Measurements from ENCODE around the gene GNG12.

Gene GNG12

DNA sequence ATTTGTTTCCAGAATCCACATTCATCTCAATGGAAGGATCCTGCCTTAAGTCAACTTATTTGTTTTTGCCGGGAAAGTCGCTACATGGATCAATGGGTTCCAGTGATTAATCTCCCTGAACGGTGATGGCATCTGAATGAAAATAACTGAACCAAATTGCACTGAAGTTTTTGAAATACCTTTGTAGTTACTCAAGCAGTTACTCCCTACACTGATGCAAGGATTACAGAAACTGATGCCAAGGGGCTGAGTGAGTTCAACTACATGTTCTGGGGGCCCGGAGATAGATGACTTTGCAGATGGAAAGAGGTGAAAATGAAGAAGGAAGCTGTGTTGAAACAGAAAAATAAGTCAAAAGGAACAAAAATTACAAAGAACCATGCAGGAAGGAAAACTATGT is 145.6 kb downstream of the GNG12 start:
- Mint-ChIP-seq H3K36me3 (peaks cover 4 to 9% of the 10 kb centered on the region in 2 donors), H3K27me3 (no peaks in the 10 kb centered on the region), H3K9me3 (no peaks in the 10 kb centered on the region), H3K4me1 (peaks cover 22 to 32% of the 10 kb centered on the region in 2 donors), H3K27ac (no peak overlapping the region), H3K4me3 (no peak overlapping the region)
- DNase-seq (no peak), ATAC-seq (replicated peaks) (no peak)

DNA sequence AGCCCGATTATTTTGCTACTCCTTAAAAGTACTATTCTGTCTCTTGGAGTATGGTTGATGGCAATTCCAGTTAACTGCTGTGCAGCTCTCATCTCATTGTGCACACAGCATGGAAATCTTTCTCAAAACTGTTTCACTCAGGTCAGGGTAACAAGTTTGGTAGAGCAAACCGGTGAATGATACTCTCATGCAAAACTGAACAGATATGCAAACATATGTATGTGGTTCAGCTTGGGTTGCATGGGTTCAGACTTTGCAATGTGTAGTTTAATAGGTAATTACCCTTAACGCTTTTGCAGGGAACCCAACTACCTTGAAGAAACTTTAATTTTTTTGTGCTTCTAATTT is 146.1 kb downstream of the GNG12 start:
- peaks cover 22 to 32% of the 10 kb centered on the region in 2 donors for H3K4me1 Mint-ChIP-seq
- no peak overlapping the region for H3K27ac Mint-ChIP-seq
- ATAC-seq (replicated peaks): no peak
- DNase-seq: no peak
- H3K4me3 Mint-ChIP-seq: peak overlapping the region; percentile 89 to 90
- no peaks in the 10 kb centered on the region for H3K27me3 Mint-ChIP-seq
- H3K9me3 Mint-ChIP-seq: no peaks in the 10 kb centered on the region
- peaks cover 4 to 9% of the 10 kb centered on the region in 2 donors for H3K36me3 Mint-ChIP-seq

- Mint-ChIP-seq H3K9me3 (no peaks in the 10 kb centered on the region), H3K4me1 (peaks cover 22 to 32% of the 10 kb centered on the region in 2 donors), H3K4me3 (peak overlapping the region; percentile 89 to 90), H3K27ac (peak overlapping the region; percentile 91), H3K27me3 (no peaks in the 10 kb centered on the region), H3K36me3 (peaks cover 4 to 9% of the 10 kb centered on the region in 2 donors)
- DNase-seq (peak; percentile 36), ATAC-seq (replicated peaks) (peak; percentile 16 to 21)
Observed at GRCh38 chr1:67686267-67687197, 146.7 kb downstream of the GNG12 start.

GRCh38 chr1:67685558-67686266 is 147.6 kb downstream of the GNG12 start:
- ATAC-seq (replicated peaks) (peak; percentile 27 to 31), DNase-seq (peak; percentile 9)
- peak overlapping the region; percentile 67 for H3K27ac Mint-ChIP-seq
- H3K4me1 Mint-ChIP-seq: peaks cover 22 to 32% of the 10 kb centered on the region in 2 donors
- H3K36me3 Mint-ChIP-seq: peaks cover 4 to 9% of the 10 kb centered on the region in 2 donors
- no peaks in the 10 kb centered on the region for H3K27me3 Mint-ChIP-seq
- peak overlapping the region; percentile 89 to 90 for H3K4me3 Mint-ChIP-seq
- no peaks in the 10 kb centered on the region for H3K9me3 Mint-ChIP-seq

DNA sequence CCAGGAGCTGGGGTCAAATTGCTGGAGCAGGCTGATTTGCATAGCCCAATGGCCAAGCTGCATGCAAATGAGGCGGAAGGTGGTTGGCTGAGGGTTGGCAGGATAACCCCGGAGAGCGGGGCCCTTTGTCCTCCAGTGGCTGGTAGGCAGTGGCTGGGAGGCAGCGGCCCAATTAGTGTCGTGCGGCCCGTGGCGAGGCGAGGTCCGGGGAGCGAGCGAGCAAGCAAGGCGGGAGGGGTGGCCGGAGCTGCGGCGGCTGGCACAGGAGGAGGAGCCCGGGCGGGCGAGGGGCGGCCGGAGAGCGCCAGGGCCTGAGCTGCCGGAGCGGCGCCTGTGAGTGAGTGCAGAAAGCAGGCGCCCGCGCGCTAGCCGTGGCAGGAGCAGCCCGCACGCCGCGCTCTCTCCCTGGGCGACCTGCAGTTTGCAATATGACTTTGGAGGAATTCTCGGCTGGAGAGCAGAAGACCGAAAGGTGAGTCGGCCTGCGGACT is 148.2 kb downstream of the GNG12 start, which contains the start of gene GADD45A:
TSS of gene GADD45A (plus strand) at position 135 of the 491 bp plus-strand sequence. CDS start at position 429, 294 bp downstream.
- peak within 1 kb of the TSS; percentile 89 to 90 for H3K4me3 Mint-ChIP-seq
- H3K27ac Mint-ChIP-seq: peak within 1 kb of the TSS; percentile 92
- H3K36me3 Mint-ChIP-seq: peaks cover 4 to 9% of the 10 kb centered on the region in 2 donors
- peaks cover 22 to 32% of the 10 kb centered on the region in 2 donors for H3K4me1 Mint-ChIP-seq
- H3K9me3 Mint-ChIP-seq: no peaks in the 10 kb centered on the region
- DNase-seq (peak; percentile 94), ATAC-seq (replicated peaks) (peak; percentile 91)
- no peaks in the 10 kb centered on the region for H3K27me3 Mint-ChIP-seq

- H3K4me1 Mint-ChIP-seq: peaks cover 22 to 32% of the 10 kb centered on the region in 2 donors
- peaks cover 4 to 9% of the 10 kb centered on the region in 2 donors for H3K36me3 Mint-ChIP-seq
- DNase-seq: no peak
- H3K9me3 Mint-ChIP-seq: no peaks in the 10 kb centered on the region
- H3K27ac Mint-ChIP-seq: peak overlapping the region; percentile 92
- peak overlapping the region; percentile 89 to 90 for H3K4me3 Mint-ChIP-seq
- ATAC-seq (replicated peaks): no peak
- no peaks in the 10 kb centered on the region for H3K27me3 Mint-ChIP-seq
Observed at GRCh38 chr1:67684526-67685066, 148.7 kb downstream of the GNG12 start.

DNA sequence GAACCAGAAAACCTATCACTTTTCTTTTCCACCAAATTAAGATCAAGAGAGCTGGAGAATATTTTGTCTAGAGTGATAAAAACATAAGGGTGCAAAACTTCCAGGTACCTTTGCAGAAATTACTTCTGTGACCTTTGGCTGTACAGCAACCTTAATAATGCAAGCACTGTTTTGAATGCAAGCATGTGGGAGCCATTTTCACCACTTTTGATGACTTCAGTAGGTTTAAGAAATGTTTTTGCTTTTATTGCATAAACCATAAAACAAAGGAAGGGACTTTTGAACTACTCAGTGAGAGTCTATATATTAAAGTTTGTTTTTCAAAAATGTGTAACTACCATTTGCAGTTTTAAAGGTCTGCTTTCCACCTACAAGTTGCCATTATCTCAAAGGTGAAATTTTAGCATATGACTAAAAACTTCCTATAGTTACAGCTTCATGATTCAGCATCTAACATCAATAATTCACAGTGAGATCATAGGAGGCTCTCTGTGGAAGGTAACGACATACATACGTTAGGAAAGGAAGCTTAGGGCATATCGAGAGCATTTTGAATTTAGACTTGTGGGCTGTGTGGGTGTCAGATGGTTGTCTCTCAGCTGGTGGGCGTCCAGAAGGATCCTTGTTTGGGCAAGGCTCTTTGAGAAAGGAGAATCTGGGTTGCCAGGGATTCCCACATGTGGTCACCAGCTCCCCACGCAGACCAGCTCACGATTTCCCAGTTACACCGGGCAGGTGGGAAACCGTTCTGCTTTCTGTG is 149.3 kb downstream of the GNG12 start:
- peak overlapping the region; percentile 89 to 90 for H3K4me3 Mint-ChIP-seq

DNA sequence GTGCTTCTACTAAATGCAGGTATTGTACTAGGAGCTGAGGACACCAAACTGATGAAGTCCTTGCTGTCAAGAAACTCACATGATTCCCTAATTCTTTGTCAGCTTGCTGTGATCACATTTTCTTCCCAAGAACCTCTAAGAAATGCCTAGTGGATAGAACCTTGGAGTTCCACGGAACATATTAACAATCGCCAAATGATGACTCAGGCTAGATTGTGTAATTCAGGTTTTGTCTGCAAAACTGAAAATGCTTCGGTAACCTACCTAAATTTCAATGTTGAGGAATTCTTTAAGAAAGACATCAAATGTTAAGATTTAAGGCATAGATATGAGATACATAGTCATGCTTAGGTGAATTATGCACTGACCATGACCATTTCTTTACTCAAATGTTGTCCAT is 150.0 kb downstream of the GNG12 start:
- DNase-seq (no peak), ATAC-seq (replicated peaks) (no peak)
- no peak overlapping the region for H3K4me3 Mint-ChIP-seq
- H3K36me3 Mint-ChIP-seq: peaks cover 3 to 6% of the 10 kb centered on the region in 2 donors
- H3K27ac Mint-ChIP-seq: no peak overlapping the region
- no peaks in the 10 kb centered on the region for H3K9me3 Mint-ChIP-seq
- H3K27me3 Mint-ChIP-seq: no peaks in the 10 kb centered on the region
- peaks cover 22 to 32% of the 10 kb centered on the region in 2 donors for H3K4me1 Mint-ChIP-seq

More for the DNA sequence above, 149.3 kb downstream of the GNG12 start:
- Mint-ChIP-seq H3K27ac (peak overlapping the region; percentile 88), H3K9me3 (no peaks in the 10 kb centered on the region), H3K4me1 (peaks cover 22 to 32% of the 10 kb centered on the region in 2 donors), H3K27me3 (no peaks in the 10 kb centered on the region), H3K36me3 (peaks cover 4 to 9% of the 10 kb centered on the region in 2 donors)
- DNase-seq: no peak
- ATAC-seq (replicated peaks): no peak

DNA sequence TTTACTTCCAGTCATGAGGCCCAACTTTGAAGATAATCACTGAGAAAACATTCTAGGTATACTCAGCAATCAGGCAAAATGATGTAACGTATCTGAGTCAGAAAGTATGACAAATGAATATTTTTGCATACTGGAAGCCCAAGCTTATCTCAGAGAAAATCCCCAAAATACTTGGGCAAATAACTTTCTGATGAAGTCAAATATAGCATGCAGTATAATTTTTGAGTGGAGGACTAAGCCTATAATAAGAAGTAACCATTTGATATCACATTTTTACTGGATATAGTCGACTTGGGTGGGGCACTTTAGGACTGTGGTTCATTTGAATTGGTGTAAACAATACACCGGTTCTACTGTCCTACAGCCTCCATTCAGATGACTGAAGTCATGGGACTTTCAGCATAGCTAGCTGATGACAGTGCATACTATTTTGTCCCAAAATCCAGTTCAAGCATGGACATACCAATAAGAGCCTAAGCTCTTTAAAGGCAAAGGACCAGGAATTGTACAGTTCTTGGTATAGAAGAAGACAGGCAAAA is 150.5 kb downstream of the GNG12 start:
- Mint-ChIP-seq H3K27me3 (no peaks in the 10 kb centered on the region), H3K4me3 (no peak overlapping the region), H3K4me1 (peaks cover 22 to 32% of the 10 kb centered on the region in 2 donors), H3K27ac (no peak overlapping the region), H3K9me3 (no peaks in the 10 kb centered on the region), H3K36me3 (peaks cover 2% of the 10 kb centered on the region in 2 donors)
- ATAC-seq (replicated peaks): no peak
- DNase-seq: no peak

DNA sequence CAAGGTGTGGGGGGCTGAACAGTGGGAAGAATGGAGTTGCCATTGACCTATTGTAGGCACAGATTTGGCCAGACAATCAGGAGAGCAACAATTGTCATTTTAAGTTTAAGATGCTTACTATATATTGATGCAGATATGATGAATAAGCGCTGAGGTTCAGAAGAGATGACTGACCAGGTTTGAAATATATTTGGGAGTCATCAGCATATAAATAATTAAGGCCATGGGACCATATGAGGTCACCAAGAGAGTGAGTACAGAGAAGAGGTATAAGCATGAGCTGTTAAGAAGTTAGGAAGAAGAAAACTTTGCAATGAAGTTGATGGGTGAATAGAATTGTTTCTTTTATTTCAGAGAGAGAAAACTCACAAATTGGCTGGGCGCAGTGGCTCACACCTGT is 152.8 kb downstream of the GNG12 start:
- H3K27me3 Mint-ChIP-seq: no peaks in the 10 kb centered on the region
- H3K4me3 Mint-ChIP-seq: no peak overlapping the region
- DNase-seq (no peak), ATAC-seq (replicated peaks) (no peak)
- no peaks in the 10 kb centered on the region for H3K36me3 Mint-ChIP-seq
- no peak overlapping the region for H3K27ac Mint-ChIP-seq
- H3K9me3 Mint-ChIP-seq: no peaks in the 10 kb centered on the region
- H3K4me1 Mint-ChIP-seq: peaks cover 14 to 20% of the 10 kb centered on the region in 2 donors

DNA sequence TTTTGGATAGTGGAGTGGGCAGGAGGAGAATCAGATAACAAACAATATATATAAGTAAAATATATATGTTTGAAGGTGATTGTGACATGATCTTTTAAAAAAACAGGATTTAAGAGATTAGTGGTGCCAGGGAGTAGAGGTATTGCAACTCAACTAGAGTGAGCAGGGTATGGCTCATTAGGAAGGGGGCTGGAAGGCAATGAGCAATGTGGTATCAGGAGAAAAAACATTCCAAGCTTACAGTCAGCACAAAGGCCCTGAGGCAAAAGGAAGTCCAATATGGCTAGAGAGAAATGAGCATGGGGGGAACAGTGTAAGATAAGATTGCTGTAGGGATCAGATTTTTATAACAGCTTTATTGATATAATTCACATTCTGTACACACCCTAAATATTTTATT is 153.6 kb downstream of the GNG12 start:
- H3K27ac Mint-ChIP-seq: no peak overlapping the region
- no peaks in the 10 kb centered on the region for H3K27me3 Mint-ChIP-seq
- H3K4me3 Mint-ChIP-seq: no peak overlapping the region
- H3K36me3 Mint-ChIP-seq: no peaks in the 10 kb centered on the region
- DNase-seq (no peak), ATAC-seq (replicated peaks) (no peak)
- H3K9me3 Mint-ChIP-seq: no peaks in the 10 kb centered on the region
- peaks cover 12 to 16% of the 10 kb centered on the region in 2 donors for H3K4me1 Mint-ChIP-seq

GRCh38 chr1:67677930-67678329 is 155.3 kb downstream of the GNG12 start:
- Mint-ChIP-seq H3K4me1 (peaks cover 5 to 8% of the 10 kb centered on the region in 2 donors), H3K9me3 (no peaks in the 10 kb centered on the region), H3K4me3 (no peak overlapping the region), H3K27me3 (no peaks in the 10 kb centered on the region), H3K36me3 (no peaks in the 10 kb centered on the region), H3K27ac (no peak overlapping the region)
- ATAC-seq (replicated peaks) (no peak), DNase-seq (no peak)

GRCh38 chr1:67677408-67677807 is 155.9 kb downstream of the GNG12 start:
- ATAC-seq (replicated peaks): no peak
- Mint-ChIP-seq H3K27ac (no peak overlapping the region), H3K4me1 (peaks cover 5 to 8% of the 10 kb centered on the region in 2 donors), H3K36me3 (no peaks in the 10 kb centered on the region), H3K9me3 (no peaks in the 10 kb centered on the region), H3K4me3 (no peak overlapping the region), H3K27me3 (no peaks in the 10 kb centered on the region)
- no peak for DNase-seq
